HepG2 (cell line): ENCODE results near the gene SLC35G2. TPM values are rescaled to one million over a fixed set of nuclear protein-coding genes. Genes with fewer than 3 reads are reported as not detected.

Experiments used
- AHR ChIP-seq: IDR thresholded peaks from 2 replicates; pipeline ENCODE4 v1.6.1; 2018; ENCODE audit warnings: missing genetic modification reagents, missing compliant biosample characterization
- ATRX ChIP-seq: sonication (generic); formaldehyde crosslinking; IDR thresholded peaks from 2 replicates; pipeline ENCODE4 v1.4.0; 2020; ENCODE audit warnings: missing genetic modification reagents, borderline replicate concordance
- CEBPG ChIP-seq: IDR thresholded peaks from 2 replicates; pipeline ENCODE4 v1.6.1; 2016
- ERF ChIP-seq: IDR thresholded peaks from 2 replicates; pipeline ENCODE4 v1.6.1; 2018; ENCODE audit warnings: missing biosample characterization, missing genetic modification reagents
- HDAC2 ChIP-seq: sonication (generic); formaldehyde crosslinking; IDR thresholded peaks from 2 replicates; pipeline ENCODE4 v1.4.0; 2020; ENCODE audit warnings: missing genetic modification reagents
- MTA1 ChIP-seq: sonication (generic); formaldehyde crosslinking; IDR thresholded peaks from 2 replicates; pipeline ENCODE4 v1.4.0; 2020; ENCODE audit warnings: missing genetic modification reagents, mild to moderate bottlenecking, borderline replicate concordance
- ZBTB20 ChIP-seq: sonication (generic); formaldehyde crosslinking; IDR thresholded peaks from 2 replicates; pipeline ENCODE4 v1.8.1; 2023; ENCODE audit warnings: missing genetic modification reagents, low read depth, mild to moderate bottlenecking, borderline replicate concordance
- ZBTB3 ChIP-seq: sonication (generic); formaldehyde crosslinking; IDR thresholded peaks from 2 replicates; pipeline ENCODE4 v1.4.0; 2020; ENCODE audit warnings: low read depth, mild to moderate bottlenecking, moderate library complexity, missing genetic modification reagents, borderline replicate concordance
- ZBTB7A ChIP-seq: sonication (generic); formaldehyde crosslinking; IDR thresholded peaks from 2 replicates; pipeline ENCODE4 v1.8.0; 2022; ENCODE audit warnings: mild to moderate bottlenecking, missing genetic modification reagents
- ZMYM2 ChIP-seq: sonication (generic); formaldehyde crosslinking; IDR thresholded peaks from 2 replicates; pipeline ENCODE4 v1.8.0; 2022; ENCODE audit warnings: mild to moderate bottlenecking, missing genetic modification reagents
- ZNF329 ChIP-seq: sonication (generic); formaldehyde crosslinking; IDR thresholded peaks from 2 replicates; pipeline ENCODE4 v1.9.0; 2021; ENCODE audit warnings: low read depth, mild to moderate bottlenecking, missing genetic modification reagents
- ZNF563 ChIP-seq: sonication (generic); formaldehyde crosslinking; IDR thresholded peaks from 2 replicates; pipeline ENCODE4 v1.8.0; 2022; ENCODE audit warnings: mild to moderate bottlenecking, moderate library complexity, missing genetic modification reagents
- ZNF629 ChIP-seq: sonication (generic); formaldehyde crosslinking; conservative IDR thresholded peaks from 2 replicates; pipeline ENCODE4 v1.5.0; 2020; ENCODE audit warnings: missing genetic modification reagents
- ZNF672 ChIP-seq: sonication (generic); formaldehyde crosslinking; IDR thresholded peaks from 2 replicates; pipeline ENCODE4 v1.8.1; 2022; ENCODE audit warnings: missing genetic modification reagents
- ZNF703 ChIP-seq: sonication (generic); formaldehyde crosslinking; IDR thresholded peaks from 2 replicates; pipeline ENCODE4 v1.5.1; 2020; ENCODE audit warnings: missing genetic modification reagents, mild to moderate bottlenecking, moderate library complexity, borderline replicate concordance
- polyA plus RNA-seq, 8 experiments: library from polyadenylated mRNA; depleted of rRNA in 3 of 8; stranded (reverse) in 7 of 8; unstranded in 1 of 8; fragments of >200 nt; fragmentation: Illumina TruSeq in 4 of 8; extraction: Trizol in 4 of 8; gene quantifications; 2 replicates each; pipeline versions ENCODE4 v1.2.1 to v1.2.3, GENCODE V29; 2011 to 2016; ENCODE audit warnings: low read depth in 4 of 8, missing spikeins in 1 of 8, mixed read lengths in 1 of 8; ENCODE audit not compliant: insufficient read depth in 1 of 8
- total RNA-seq, 5 experiments: library from RNA; depleted of rRNA; stranded (reverse); fragments of >200 nt; fragmentation: Illumina TruSeq; extraction: Trizol; gene quantifications; 2 replicates each; pipeline ENCODE4 v1.2.3, GENCODE V29; 2016; ENCODE audit warnings: low read depth in 1 of 5
- TF ChIP-seq, protein P1 (sequence below): sonication (generic); formaldehyde crosslinking; IDR thresholded peaks from 2 replicates; pipeline ENCODE4 v1.5.0; 2020; ENCODE audit warnings: mild to moderate bottlenecking, missing genetic modification reagents, borderline replicate concordance
- TF ChIP-seq, protein P2 (sequence below): sonication (generic); formaldehyde crosslinking; IDR thresholded peaks from 2 replicates; pipeline ENCODE4 v1.9.0; 2021; ENCODE audit warnings: missing genetic modification reagents, borderline replicate concordance
- TF ChIP-seq, protein P3 (sequence below): sonication (generic); formaldehyde crosslinking; IDR thresholded peaks from 2 replicates; pipeline ENCODE4 v1.5.0; 2020; ENCODE audit warnings: missing genetic modification reagents
- TF ChIP-seq, protein P4 (sequence below): IDR thresholded peaks from 2 replicates; pipeline ENCODE4 v1.6.1; 2012; ENCODE audit warnings: inconsistent platforms
- TF ChIP-seq, protein P5 (sequence below): sonication (generic); formaldehyde crosslinking; IDR thresholded peaks from 2 replicates; pipeline ENCODE4 v1.8.0; 2022; ENCODE audit warnings: mild to moderate bottlenecking, missing genetic modification reagents

The SLC35G2 gene
- total and polyA plus RNA-seq, 2 of the 13 experiments (the other 11 are each of a cell fraction or from before 2014, with no cell fraction given) = 7.6 to 10.3 TPM

DNA sequence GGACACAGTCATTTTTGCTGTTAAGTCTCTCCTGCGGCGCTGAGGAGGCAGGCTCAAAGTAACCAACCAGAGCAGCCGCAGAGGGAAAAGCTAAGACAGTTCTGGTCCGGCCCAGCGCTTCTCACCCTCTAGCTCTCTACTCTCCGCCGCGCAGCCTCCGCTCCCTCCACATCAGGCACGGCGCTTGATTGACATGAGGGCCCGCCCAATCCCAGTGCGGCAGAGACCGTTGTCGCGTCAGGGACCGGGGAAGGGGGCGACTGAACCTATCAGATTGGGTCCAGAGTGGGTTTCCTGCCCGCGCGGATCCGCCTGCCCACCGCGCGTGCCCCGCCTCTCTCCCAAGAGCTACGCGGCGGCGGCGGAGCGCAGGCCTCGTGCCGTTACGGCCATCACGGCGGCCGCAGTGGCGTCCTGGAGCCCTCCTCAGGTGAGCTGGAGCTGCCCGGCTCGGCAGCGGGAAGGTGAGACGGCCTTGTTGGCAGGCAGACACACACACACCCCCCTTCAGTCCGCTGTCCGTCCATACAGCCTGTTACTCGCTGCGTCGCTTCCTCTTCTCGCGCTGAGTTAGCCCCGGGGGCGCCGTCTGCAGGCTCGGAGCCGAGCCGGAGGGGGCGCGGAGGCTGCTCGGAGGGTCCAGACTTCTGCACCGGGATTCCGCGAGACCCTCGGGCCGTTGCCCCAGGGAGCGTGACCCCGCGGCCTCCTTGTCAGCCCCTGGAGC, 43.1 kb downstream of the SLC35G2 start, which contains the start of gene NCK1 (continued):
- TF ChIP-seq ZNF703 (CRISPR knock-in tag) (no peak; the same call in 1 of the 2 replicates), CEBPG (CRISPR knock-in tag) (no peak; the same call in 1 of the 2 replicates), AHR (CRISPR knock-in tag) (peak; percentile 22; the same call in 1 of the 2 replicates), HDAC2 (CRISPR knock-in tag) (peak; percentile 44; the same call in 1 of the 2 replicates), ZBTB3 (no peak), ZNF672 (CRISPR knock-in tag) (0 out of 2 replicates have a peak, but pooled peaks have one; percentile 83), ZNF629 (no peak), ZNF563 (peak; percentile 74; the same call in 1 of the 2 replicates), ATRX (CRISPR knock-in tag) (no peak), ZMYM2 (peak; percentile 83), ZBTB20 (CRISPR knock-in tag) (peak; percentile 66; the same call in 1 of the 2 replicates), ZBTB7A (CRISPR knock-in tag) (peak; percentile 87), ZNF329 (CRISPR knock-in tag) (peak; percentile 64; the same call in 1 of the 2 replicates), ERF (CRISPR knock-in tag) (peak; percentile 90), MTA1 (peak; percentile 51; the same call in 1 of the 2 replicates)
- TF ChIP-seq, protein P1, sequence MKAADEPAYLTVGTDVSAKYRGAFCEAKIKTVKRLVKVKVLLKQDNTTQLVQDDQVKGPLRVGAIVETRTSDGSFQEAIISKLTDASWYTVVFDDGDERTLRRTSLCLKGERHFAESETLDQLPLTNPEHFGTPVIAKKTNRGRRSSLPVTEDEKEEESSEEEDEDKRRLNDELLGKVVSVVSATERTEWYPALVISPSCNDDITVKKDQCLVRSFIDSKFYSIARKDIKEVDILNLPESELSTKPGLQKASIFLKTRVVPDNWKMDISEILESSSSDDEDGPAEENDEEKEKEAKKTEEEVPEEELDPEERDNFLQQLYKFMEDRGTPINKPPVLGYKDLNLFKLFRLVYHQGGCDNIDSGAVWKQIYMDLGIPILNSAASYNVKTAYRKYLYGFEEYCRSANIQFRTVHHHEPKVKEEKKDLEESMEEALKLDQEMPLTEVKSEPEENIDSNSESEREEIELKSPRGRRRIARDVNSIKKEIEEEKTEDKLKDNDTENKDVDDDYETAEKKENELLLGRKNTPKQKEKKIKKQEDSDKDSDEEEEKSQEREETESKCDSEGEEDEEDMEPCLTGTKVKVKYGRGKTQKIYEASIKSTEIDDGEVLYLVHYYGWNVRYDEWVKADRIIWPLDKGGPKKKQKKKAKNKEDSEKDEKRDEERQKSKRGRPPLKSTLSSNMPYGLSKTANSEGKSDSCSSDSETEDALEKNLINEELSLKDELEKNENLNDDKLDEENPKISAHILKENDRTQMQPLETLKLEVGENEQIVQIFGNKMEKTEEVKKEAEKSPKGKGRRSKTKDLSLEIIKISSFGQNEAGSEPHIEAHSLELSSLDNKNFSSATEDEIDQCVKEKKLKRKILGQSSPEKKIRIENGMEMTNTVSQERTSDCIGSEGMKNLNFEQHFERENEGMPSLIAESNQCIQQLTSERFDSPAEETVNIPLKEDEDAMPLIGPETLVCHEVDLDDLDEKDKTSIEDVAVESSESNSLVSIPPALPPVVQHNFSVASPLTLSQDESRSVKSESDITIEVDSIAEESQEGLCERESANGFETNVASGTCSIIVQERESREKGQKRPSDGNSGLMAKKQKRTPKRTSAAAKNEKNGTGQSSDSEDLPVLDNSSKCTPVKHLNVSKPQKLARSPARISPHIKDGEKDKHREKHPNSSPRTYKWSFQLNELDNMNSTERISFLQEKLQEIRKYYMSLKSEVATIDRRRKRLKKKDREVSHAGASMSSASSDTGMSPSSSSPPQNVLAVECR (CRISPR knock-in tag) = peak; percentile 96
- TF ChIP-seq, protein P2, sequence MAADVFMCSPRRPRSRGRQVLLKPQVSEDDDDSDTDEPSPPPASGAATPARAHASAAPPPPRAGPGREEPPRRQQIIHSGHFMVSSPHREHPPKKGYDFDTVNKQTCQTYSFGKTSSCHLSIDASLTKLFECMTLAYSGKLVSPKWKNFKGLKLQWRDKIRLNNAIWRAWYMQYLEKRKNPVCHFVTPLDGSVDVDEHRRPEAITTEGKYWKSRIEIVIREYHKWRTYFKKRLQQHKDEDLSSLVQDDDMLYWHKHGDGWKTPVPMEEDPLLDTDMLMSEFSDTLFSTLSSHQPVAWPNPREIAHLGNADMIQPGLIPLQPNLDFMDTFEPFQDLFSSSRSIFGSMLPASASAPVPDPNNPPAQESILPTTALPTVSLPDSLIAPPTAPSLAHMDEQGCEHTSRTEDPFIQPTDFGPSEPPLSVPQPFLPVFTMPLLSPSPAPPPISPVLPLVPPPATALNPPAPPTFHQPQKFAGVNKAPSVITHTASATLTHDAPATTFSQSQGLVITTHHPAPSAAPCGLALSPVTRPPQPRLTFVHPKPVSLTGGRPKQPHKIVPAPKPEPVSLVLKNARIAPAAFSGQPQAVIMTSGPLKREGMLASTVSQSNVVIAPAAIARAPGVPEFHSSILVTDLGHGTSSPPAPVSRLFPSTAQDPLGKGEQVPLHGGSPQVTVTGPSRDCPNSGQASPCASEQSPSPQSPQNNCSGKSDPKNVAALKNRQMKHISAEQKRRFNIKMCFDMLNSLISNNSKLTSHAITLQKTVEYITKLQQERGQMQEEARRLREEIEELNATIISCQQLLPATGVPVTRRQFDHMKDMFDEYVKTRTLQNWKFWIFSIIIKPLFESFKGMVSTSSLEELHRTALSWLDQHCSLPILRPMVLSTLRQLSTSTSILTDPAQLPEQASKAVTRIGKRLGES (CRISPR knock-in tag) = peak; percentile 15; the same call in 1 of the 2 replicates
- TF ChIP-seq, protein P3, sequence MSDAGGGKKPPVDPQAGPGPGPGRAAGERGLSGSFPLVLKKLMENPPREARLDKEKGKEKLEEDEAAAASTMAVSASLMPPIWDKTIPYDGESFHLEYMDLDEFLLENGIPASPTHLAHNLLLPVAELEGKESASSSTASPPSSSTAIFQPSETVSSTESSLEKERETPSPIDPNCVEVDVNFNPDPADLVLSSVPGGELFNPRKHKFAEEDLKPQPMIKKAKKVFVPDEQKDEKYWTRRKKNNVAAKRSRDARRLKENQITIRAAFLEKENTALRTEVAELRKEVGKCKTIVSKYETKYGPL (CRISPR knock-in tag) = no peak; the same call in 1 of the 2 replicates
- TF ChIP-seq, protein P4, sequence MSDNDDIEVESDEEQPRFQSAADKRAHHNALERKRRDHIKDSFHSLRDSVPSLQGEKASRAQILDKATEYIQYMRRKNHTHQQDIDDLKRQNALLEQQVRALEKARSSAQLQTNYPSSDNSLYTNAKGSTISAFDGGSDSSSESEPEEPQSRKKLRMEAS = peak; percentile 96
- TF ChIP-seq, protein P5, sequence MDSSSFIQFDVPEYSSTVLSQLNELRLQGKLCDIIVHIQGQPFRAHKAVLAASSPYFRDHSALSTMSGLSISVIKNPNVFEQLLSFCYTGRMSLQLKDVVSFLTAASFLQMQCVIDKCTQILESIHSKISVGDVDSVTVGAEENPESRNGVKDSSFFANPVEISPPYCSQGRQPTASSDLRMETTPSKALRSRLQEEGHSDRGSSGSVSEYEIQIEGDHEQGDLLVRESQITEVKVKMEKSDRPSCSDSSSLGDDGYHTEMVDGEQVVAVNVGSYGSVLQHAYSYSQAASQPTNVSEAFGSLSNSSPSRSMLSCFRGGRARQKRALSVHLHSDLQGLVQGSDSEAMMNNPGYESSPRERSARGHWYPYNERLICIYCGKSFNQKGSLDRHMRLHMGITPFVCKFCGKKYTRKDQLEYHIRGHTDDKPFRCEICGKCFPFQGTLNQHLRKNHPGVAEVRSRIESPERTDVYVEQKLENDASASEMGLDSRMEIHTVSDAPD (CRISPR knock-in tag) = peak; percentile 72; the same call in 1 of the 2 replicates
